Measurements from ENCODE around the gene LEMD2.
A peak's percentile ranks its signal among the peaks of the same experiment; 100 is the strongest.

GRCh38 chr6:33788694-33789549 is at the start of gene LEMD2:
- TF ChIP-seq CTCF (IDR thresholded peaks at IDR 0.05) (no peak), POLR2AphosphoS5 (IDR thresholded peaks at IDR 0.05) (peak; percentile 96 to 97)

Data from esophagus muscularis mucosa (tissue), 3 donors.